ENCODE results near the gene TMEM141.
"Not testable (repeated sequence)": the region's sequence is repeated elsewhere in the genome, so short reads cannot be mapped to it uniquely, and the experiment has no call there.

Gene TMEM141

DNA sequence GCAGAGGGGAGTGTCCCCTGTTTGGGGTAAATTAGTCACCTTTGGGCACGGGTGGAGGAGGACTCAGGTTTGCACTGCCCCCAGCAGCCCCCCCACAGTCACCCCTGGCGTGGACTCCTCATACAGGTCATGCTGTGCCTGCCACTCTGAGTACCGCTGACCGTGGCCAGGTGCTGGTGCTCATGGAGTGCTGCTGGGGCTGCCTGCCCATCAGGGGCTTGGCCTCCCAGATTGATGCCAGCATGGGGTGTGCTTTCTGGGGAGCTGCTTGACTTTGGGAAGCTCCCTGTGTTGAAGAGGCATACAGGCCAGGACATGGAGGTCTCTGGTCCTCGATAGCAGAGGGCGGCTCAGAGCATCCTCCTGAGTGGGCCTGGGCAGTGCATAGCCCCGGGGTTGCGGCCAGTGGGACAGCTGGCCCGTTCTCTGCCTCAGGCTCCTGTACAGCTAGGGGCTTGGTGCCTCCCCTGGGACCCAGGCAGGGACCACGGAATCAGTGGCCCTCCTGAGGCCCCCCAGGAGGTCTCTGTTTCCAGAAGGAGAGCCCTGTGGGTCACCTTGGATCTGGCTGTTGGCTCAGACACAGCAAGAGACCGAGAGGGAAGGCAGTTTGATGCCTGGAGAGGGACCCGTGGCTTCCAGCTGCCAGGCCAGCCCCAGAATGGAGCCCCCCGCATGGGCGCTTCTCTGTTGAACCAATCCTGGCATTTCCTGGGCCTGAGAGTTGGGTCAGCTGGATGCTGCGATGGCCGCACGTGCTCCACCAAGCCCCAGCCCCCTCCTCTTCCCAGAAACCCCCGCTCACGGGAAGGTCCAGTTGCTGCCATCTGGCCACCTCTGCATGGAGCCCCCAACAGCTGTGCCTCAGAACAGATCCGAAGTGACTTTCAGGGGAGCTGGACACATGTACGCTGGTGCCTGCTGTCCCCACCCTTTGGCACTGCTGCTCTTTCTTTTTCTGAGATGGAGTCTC lies 45.1 kb downstream of the TMEM141 start:
- DNase-seq: no peak

DNA sequence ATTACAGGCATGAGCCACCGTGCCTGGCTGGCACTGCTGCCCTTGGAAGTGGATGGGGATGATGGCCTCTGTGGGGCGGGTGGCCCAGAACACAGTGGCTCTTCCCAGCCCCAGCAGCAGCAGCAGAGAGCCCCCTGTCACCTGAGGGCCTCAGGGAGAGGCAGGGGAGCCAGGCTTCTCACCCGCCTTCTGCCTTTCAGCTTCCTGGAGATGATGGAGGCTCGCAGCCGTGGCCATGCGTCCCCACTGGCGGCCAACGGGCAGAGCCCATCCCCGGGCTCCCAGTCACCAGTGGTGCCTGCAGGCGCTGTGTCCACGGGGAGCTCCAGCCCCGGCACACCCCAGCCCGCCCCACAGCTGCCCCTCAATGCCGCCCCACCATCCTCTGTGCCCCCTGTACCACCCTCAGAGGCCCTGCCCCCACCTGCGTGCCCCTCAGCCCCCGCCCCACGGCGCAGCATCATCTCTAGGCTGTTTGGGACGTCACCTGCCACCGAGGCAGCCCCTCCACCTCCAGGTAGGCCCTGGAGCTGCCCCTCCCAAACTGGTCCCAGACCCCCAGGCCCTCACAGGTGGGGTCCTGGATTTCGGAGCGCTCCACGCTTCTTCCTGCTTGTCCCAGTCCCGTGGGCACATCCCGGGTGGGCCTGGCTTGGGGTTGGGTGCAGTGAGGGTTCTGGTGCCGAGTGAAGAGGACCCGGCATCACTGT lies 46.2 kb downstream of the TMEM141 start:
- DNase-seq: no peak

DNA sequence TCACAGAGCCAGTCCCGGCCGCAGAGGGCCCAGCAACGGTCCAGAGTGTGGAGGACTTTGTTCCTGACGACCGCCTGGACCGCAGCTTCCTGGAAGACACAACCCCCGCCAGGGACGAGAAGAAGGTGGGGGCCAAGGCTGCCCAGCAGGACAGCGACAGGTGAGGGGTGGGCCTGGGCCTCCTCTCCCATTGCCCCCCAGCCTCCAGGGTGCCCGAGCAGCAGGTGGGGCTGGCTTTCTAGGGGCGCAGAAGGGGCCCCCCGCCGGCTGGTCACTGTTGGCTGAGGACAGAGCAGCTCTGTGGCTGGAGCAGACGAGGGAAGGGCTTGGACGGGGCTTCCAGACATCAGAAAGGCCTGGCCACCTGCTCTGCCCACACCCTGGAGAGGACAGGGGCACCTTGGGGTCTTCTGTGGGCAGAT lies 46.7 kb downstream of the TMEM141 start:
- not testable (repeated sequence) for DNase-seq

DNA sequence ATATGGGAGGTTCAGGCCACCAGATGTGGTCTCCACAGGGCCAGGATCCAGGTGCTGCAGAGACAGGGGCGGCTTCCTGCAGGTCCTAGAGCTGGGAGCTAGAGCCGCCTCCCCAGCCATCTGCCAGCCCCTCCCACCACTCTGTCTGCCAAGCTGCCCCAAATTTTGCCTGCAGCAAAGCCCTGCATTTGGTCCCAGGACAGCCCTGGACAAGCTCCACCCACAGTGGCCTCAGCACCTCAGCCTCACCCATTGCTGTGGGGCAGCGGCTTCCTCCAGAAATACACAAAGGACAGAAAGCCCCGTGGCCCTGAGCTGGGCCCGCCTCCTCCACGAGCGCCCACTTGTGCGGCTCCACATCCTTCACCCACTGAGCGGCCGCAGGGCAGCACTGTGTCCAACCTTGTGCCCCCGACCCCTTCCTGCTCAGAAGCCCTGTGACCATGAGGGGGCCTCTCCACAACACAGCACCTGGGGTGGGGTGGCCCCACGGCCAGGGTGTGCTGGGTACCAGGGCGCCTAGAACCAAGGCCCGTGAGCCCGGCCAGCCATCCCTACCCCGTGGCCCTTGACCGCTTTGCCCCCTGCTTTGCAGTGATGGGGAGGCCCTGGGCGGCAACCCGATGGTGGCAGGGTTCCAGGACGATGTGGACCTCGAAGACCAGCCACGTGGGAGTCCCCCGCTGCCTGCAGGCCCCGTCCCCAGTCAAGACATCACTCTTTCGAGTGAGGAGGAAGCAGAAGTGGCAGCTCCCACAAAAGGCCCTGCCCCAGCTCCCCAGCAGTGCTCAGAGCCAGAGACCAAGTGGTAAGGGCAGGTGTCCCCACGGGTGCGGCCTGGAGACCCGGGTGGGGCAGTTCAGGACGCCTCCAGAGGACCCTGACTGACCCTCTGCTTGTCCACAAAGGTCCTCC lies 47.4 kb downstream of the TMEM141 start:
- DNase-seq: no peak

DNA sequence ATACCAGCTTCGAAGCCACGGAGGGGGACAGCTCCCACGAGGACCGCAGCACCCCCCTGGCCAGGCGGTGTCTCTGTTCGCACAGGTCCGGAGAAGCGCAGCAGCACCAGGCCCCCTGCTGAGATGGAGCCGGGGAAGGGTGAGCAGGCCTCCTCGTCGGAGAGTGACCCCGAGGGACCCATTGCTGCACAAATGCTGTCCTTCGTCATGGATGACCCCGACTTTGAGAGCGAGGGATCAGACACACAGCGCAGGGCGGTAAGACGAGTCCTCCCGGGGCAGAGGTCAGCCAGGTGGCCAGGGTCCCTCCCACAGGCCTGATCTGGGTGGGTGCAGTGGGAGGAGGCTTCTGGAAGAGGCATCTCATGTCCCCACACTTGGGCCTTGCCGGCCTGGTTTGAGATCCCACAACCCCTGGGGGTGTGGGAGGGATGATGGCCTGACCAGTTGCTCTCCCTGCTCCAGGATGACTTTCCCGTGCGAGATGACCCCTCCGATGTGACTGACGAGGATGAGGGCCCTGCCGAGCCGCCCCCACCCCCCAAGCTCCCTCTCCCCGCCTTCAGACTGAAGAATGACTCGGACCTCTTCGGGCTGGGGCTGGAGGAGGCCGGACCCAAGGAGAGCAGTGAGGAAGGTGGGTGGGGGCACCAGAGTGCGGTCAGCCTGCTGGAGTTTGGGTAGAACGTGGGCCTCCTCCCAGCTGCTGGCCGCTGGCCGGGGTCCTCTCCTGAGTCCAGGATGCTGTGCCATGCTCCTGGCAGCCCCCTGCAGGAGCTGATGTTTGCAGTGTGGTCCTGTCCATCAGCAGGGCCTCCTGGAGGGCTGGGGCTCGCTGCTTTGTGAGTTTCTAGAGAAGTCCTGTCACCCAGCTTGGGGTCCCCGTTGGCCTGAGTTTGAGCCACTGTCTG lies 48.3 kb downstream of the TMEM141 start:
- DNase-seq: no peak

DNA sequence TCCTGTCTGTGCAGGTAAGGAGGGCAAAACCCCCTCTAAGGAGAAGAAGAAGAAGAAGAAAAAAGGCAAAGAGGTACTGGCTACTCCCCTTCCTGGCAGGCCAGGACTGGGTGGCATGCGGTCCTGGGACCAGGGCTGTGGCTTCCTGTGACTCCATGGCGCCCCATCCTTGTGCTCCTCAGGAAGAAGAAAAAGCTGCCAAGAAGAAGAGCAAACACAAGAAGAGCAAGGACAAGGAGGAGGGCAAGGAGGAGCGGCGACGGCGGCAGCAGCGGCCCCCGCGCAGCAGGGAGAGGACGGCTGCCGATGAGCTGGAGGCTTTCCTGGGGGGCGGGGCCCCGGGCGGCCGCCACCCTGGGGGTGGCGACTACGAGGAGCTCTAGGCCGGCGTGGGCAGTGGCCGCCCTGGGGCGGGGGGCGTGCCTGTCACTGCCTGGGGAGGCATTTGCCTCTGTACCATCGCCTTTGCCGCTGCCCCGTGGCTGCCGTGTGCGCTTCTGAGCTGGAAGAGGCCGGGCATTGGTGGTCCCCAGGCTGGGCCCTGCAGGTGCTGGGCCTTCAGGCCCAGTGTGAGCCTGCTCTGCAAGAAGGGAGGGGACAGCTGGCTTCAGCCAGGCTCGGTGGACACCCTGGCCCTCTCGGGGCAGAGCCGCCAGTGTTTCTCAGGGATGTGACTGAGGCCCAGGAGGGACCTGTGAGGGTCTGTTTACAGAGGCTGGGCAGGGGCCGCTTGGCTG lies 49.2 kb downstream of the TMEM141 start:
- DNase-seq: no peak

DNA sequence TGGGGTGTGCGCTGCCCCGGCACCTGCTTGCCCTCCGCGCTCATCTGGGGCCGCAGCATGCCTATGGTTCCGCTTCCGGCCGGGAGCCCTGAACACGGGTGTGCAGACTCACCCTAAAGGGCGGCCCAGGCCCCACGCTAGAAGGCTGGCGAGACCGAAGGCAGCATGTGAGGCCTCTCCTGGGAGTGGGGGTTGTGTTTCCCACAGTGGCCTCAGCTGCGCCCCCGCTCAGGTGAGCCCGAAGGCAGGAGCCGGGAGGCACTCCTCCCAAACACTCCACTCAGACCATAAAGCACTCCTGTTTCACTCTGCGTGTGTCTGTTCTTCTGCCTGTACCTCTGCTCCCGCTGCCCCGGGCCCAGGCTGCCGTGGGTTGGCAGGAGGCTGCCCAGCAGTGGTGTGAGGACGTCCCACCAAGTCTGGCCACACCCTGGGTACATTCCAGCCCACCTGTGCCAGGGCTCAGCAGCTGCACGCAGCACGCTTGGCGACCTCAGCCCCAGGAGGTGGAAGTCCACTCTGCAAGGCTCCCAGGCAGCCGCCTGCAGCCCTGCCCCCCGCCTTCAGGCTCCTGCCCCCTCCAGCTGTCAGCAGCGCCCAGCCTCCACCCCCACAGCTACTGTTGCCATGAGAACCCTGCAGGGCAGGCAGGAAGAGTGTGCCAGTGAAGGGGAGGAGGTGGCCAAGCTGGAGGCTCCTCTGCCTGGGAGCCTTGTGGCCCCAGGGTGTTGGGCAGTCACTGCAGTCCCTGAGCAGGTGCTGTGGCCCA lies 49.9 kb downstream of the TMEM141 start:
- DNase-seq: no peak

DNA sequence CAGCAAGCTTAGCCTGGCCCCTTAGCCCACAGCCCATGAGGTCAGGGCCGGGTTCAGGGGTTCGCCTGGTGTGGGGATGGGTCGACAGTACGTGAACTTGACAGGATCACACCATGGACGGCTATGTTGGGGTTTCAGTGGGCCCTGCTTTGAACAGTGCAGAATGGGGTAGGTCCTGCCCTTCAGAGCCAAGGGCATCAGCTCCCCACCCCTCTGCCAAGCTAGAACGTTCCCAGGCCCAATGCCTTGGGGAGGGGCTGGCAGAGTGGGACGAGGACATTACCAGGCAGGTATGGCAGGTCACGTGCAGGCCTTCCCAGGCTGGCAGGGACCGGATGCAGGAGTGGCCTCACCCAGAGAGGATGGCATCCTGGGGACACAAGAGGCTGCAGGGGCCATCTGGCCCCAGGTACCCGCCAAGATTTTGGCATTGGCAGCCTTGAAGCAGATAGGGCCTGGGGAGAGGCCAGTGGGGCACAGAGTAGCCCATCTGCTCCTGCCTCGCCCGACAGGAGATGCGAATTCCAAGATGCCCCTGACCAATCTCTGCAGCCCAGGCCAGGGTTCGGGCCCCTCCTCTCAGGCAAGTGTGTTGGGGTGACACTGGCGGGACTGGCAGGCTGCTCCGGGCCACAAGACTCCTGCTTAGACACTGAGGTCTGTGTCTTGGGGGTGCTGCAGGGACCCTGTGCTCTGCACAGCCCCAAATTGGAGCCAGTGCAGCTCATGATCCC lies 50.7 kb downstream of the TMEM141 start:
- not testable (repeated sequence) for DNase-seq

DNA sequence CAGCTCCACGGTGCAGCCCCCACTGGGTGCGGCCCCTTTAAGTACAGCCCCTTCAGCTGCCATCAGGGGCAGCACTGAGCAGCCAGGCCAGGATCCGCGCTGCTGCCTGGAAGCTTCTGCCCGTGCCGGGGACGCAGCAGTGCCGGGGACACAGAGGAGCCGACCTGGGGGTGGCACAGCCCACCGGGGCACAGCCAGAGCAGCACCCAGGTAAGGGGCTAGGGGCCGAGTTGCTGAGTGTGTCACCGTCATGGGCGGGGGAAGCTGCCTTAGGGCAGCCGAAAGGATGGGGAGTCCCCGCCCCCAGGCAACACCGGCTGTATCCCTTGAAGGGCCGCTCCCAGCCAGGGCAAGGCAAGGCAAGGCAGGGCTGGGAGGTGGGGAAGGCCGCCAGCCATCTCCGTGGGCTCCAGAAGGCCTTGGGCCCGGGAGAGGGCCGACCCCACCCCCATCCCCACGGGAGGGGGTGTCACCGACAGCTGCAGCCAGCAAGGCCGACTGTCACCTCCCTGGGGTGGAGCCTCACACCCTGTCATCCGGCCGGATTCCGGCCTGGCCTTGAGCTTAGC lies 51.3 kb downstream of the TMEM141 start, which contains the start of gene AJM1:
AJM1 (plus strand) TSS at position 99 of the 569 bp plus-strand sequence. CDS start 1,937 bp downstream, outside the sequence.
- DNase-seq: peak; percentile 86
